NCI-H2029 (cell line): ENCODE measurements around the gene TMEM79.

Experiments
- DNase-seq: peaks from one replicate; lab custom pipeline; 2025; lab: John Stamatoyannopoulos, UW

Gene TMEM79

GRCh38 chr1:156284112-156284511 lies at the start of gene TMEM79:
Gene TMEM79 (plus strand): TSS chr1:156284325. CDS start chr1:156285227, 902 bp downstream.
- DNase-seq: no peak

- DNase-seq: no peak
Observed at GRCh38 chr1:156236164-156236563, 48.0 kb upstream of the TMEM79 start.

GRCh38 chr1:156238248-156238647 lies 45.9 kb upstream of the TMEM79 start:
- DNase-seq: no peak

- DNase-seq: no peak
Observed at GRCh38 chr1:156241311-156241811, 42.8 kb upstream of the TMEM79 start.

- no peak for DNase-seq
Observed at GRCh38 chr1:156241926-156242325, 42.2 kb upstream of the TMEM79 start, which contains the start of gene BGLAP. Gene BGLAP (plus strand): TSS chr1:156242184. CDS start chr1:156242232, 48 bp downstream.

GRCh38 chr1:156242738-156243137 lies 41.4 kb upstream of the TMEM79 start:
- DNase-seq: no peak

- no peak for DNase-seq
Observed at GRCh38 chr1:156244126-156244525, 40.0 kb upstream of the TMEM79 start.

- DNase-seq: no peak
Observed at GRCh38 chr1:156244712-156245111, 39.4 kb upstream of the TMEM79 start.

- DNase-seq: peak; percentile 19
Observed at GRCh38 chr1:156245451-156246232, 38.5 kb upstream of the TMEM79 start.

GRCh38 chr1:156246241-156246780 lies 37.8 kb upstream of the TMEM79 start:
- DNase-seq: no peak

- DNase-seq: no peak
Observed at GRCh38 chr1:156246781-156247459, 37.2 kb upstream of the TMEM79 start.

GRCh38 chr1:156247460-156248322 lies 36.4 kb upstream of the TMEM79 start, which contains the start of gene PAQR6:
Gene PAQR6 (minus strand): TSS chr1:156248056. CDS start chr1:156246731, 1,325 bp downstream.
- no peak for DNase-seq

- DNase-seq: no peak
Observed at GRCh38 chr1:156248323-156248683, 35.8 kb upstream of the TMEM79 start.

GRCh38 chr1:156249593-156249992 lies 34.5 kb upstream of the TMEM79 start:
- no peak for DNase-seq

- DNase-seq: no peak
Observed at GRCh38 chr1:156251527-156251926, 32.6 kb upstream of the TMEM79 start.

- no peak for DNase-seq
Observed at GRCh38 chr1:156253634-156254033, 30.5 kb upstream of the TMEM79 start.

- DNase-seq: no peak
Observed at GRCh38 chr1:156257711-156258110, 26.4 kb upstream of the TMEM79 start.

- no peak for DNase-seq
Observed at GRCh38 chr1:156258859-156259258, 25.3 kb upstream of the TMEM79 start.

- no peak for DNase-seq
Observed at GRCh38 chr1:156259805-156260204, 24.3 kb upstream of the TMEM79 start.

GRCh38 chr1:156260896-156261295 lies 23.2 kb upstream of the TMEM79 start:
- no peak for DNase-seq

- DNase-seq: no peak
Observed at GRCh38 chr1:156262461-156263287, 21.5 kb upstream of the TMEM79 start.
